Measurements from ENCODE around the gene YARS1. TPM values are rescaled to one million over a fixed set of nuclear protein-coding genes. Genes with fewer than 3 reads are reported as not detected.
A peak's percentile ranks its signal among the peaks of the same experiment; 100 is the strongest.

Gene YARS1
- total RNA-seq, 4 donors from 2014 or later = 24.8 to 40.0 (median 30.2) TPM

DNA sequence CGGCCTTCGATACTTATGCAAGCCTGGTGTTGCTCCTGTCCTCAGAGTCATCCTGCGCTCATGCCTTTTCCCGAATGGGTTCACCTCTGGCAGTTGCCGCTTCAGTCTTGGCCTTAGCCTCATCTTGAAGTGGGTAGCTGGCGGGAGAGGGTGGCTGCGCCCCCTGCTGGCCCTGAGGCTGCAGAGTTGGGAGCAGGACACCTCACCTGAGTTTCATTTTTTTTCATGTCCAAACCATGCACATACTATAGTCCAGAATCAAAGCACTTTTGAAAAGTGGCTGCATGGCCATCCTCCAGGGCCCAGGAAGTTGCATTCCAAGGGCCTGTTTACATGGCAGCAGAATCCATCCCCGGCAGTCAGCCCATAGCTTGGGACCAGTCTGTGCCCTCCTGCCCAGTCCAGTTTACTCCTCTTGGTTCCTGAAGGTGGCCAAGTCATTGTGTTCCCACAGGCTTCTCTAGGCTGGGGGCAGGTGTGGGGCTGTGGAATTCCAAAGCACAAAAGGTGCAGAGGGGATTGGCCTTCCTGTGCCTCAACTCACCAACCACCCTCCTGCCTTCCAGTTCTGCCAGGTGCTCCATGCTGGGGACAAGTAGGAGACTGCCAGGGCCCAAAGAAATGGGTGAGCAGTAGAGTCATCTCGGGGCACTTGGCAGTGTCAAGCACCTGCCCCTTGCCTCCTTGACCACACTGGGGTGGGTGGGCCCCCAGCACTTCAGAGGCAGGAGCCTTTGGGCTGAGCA lies 44.0 kb downstream of the YARS1 start:
- peak; percentile 76 to 94 for DNase-seq (ENCODE audit: low spot score in 2 of 2)
- WGBS, 2 donors = 27 to 38% methylated on average over 9 of the region's 9 CpGs
- H3K4me3 ChIP-seq (ENCODE audit: low read depth, poor library complexity, severe bottlenecking) = no peak overlapping the region
- intact Hi-C loops (cut with DNase I; ENCODE audit: low total_unique reads) = loop anchor here (5.0 kb wide), 1 partner anchor 61 kb away; no protein-coding TSS in a partner anchor
- TF ChIP-seq CTCF (IDR thresholded peaks at IDR 0.05) (peak in 1 of 3 donors; percentile 86), POLR2A (IDR thresholded peaks at IDR 0.05) (no peak)

DNA sequence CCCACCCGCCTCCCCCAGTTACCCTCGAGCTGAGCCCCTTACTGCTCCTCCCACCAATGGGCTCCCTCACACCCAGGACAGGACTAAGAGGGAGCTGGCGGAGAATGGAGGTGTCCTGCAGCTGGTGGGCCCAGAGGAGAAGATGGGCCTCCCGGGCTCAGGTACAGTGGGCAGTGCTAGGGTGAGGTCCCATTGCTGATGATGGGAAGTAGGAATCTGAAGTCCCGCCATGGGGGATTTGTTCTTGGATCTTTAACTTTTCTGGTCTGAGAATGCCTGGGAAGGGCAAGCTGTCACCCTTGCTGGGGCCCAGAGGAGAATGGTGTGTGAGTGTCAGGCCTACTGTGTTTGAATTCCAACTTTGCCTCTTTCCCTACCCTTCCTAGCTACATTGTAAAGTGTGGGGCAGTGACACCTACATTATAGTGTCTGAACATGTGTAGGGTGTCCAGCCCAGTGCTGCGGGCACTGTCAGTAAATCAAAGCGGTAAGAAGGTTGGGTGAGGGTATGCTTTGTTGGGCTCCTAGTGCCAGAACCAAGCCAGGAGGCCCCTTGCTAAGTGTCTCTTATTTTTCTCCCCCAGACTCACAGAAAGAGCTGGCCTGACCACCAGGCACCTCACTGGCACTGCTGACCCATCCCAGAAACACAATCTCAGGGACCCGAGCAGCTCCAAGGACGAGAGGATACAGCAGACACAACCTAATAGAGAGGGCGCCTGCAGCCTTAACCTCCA lies 44.7 kb downstream of the YARS1 start:
- intact Hi-C loops (cut with DNase I; ENCODE audit: low total_unique reads) = loop anchor here (5.0 kb wide), 1 partner anchor 60 kb away; no protein-coding TSS in a partner anchor
- no peak overlapping the region for H3K4me3 ChIP-seq (ENCODE audit: low read depth, poor library complexity, severe bottlenecking)
- TF ChIP-seq POLR2A (IDR thresholded peaks at IDR 0.05) (no peak), CTCF (IDR thresholded peaks at IDR 0.05) (no peak)
- no peak for DNase-seq (ENCODE audit: low spot score in 2 of 2)
- WGBS, 2 donors = 82 to 89% methylated on average over 9 to 10 of the region's 10 CpGs

GRCh38 chr1:32771561-32772280 lies 45.4 kb downstream of the YARS1 start:
- no peak for TF ChIP-seq POLR2A (IDR thresholded peaks at IDR 0.05)
- no peak for TF ChIP-seq CTCF (IDR thresholded peaks at IDR 0.05)
- H3K4me3 ChIP-seq (ENCODE audit: low read depth, poor library complexity, severe bottlenecking) = no peak overlapping the region
- intact Hi-C loops (cut with DNase I; ENCODE audit: low total_unique reads) = loop anchor here (5.0 kb wide), 1 partner anchor 59 kb away; no protein-coding TSS in a partner anchor
- DNase-seq (ENCODE audit: low spot score in 2 of 2) = no peak
- 84 to 87% methylated on average over 17 to 20 of the region's 30 CpGs for WGBS, 2 donors

GRCh38 chr1:32770741-32771548 lies 46.2 kb downstream of the YARS1 start:
- intact Hi-C loops (cut with DNase I; ENCODE audit: low total_unique reads) = loop anchor here (5.0 kb wide), 1 partner anchor 59 kb away; no protein-coding TSS in a partner anchor
- DNase-seq (ENCODE audit: low spot score in 2 of 2) = no peak
- WGBS, 2 donors = 86 to 87% methylated on average over 16 to 18 of the region's 18 CpGs
- no peak for TF ChIP-seq POLR2A (IDR thresholded peaks at IDR 0.05)
- no peak for TF ChIP-seq CTCF (IDR thresholded peaks at IDR 0.05)
- H3K4me3 ChIP-seq (ENCODE audit: low read depth, poor library complexity, severe bottlenecking) = no peak overlapping the region

DNA sequence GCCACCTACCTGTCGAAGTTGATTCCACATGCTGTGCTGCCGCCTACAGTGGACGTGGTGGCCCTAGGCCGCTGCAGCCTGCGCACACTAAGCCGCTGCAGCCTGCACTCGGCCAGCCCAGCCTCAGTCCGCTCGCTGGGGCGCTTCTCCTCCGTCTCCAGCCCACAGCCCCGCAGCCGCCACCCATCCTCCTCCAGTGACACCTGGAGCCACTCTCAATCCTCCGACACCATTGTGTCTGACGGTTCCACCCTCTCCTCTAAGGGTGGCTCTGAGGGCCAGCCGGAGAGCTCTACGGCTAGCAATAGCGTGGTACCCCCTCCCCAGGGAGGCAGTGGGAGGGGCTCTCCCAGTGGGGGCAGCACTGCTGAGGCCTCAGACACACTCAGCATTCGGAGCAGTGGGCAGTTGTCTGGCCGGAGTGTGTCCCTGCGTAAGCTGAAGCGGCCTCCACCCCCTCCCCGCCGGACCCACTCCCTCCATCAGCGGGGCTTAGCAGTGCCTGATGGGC lies 46.9 kb downstream of the YARS1 start:
- no peak overlapping the region for H3K4me3 ChIP-seq (ENCODE audit: low read depth, poor library complexity, severe bottlenecking)
- intact Hi-C loops (cut with DNase I; ENCODE audit: low total_unique reads) = loop anchor here (5.0 kb wide), 1 partner anchor 58 kb away; no protein-coding TSS in a partner anchor
- WGBS, 2 donors = 92% methylated on average over 23 to 24 of the region's 25 CpGs
- no peak for TF ChIP-seq CTCF (IDR thresholded peaks at IDR 0.05)
- no peak for TF ChIP-seq POLR2A (IDR thresholded peaks at IDR 0.05)
- DNase-seq (ENCODE audit: low spot score in 2 of 2) = no peak

Data from lower leg skin (tissue), 4 donors.